ENCODE results near the gene MAP3K9.
"Not testable (repeated sequence)": the region's sequence is repeated elsewhere in the genome, so short reads cannot be mapped to it uniquely, and the experiment has no call there.

Gene MAP3K9

GRCh38 chr14:70809225-70810219, at the start of gene MAP3K9:
TSS of gene MAP3K9 (minus strand) at chr14:70809513. CDS start at chr14:70809171, 342 bp downstream.
- DNase-seq (ENCODE audit: low read depth, low spot score) = peak; percentile 73

DNA sequence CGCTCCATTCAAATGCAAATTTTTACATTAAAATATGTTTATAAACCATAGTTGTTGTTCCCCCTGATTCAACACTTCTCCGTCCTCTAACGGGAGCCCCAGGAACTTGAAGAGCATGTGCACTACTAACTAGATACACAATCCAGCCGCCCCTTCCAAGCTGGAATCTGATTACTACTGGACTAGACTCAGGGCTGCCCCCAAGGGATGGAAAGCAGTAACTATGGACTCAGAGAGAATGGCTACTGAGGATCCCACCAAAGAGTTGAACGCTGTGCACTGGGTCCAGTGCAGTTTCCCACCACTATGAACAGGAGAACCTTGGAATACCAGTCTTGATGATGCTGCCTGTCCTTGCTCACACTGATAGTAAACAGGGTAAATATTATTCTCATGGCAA, 49.3 kb upstream of the MAP3K9 start:
- no peak for DNase-seq (ENCODE audit: low read depth, low spot score)

DNA sequence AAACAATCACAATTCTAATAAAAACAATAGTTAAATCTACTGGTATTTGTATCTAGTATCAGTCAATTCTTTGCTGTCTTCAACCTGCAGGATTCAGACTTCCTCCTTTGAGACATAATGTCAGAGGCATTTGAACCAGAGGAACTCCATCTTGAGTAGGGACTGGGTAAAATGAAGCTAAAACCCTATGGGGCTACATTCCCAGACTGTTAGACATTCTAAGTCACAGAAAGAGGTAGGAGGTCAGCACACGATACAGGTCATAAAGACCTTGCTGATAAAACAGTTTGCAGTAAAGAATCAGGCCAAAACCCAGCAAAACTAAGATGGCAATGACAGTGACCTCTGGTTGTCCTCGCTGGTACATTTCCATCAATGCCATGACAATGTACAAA, 48.2 kb upstream of the MAP3K9 start:
- DNase-seq (ENCODE audit: low read depth, low spot score) = no peak

- DNase-seq (ENCODE audit: low read depth, low spot score) = no peak
These were observed 47.7 kb upstream of the MAP3K9 start for GRCh38 chr14:70856851-70857495.

GRCh38 chr14:70855486-70855885, 46.2 kb upstream of the MAP3K9 start:
- no peak for DNase-seq (ENCODE audit: low read depth, low spot score)

GRCh38 chr14:70853658-70854057, 44.3 kb upstream of the MAP3K9 start:
- not testable (repeated sequence) for DNase-seq (ENCODE audit: low read depth, low spot score)

DNA sequence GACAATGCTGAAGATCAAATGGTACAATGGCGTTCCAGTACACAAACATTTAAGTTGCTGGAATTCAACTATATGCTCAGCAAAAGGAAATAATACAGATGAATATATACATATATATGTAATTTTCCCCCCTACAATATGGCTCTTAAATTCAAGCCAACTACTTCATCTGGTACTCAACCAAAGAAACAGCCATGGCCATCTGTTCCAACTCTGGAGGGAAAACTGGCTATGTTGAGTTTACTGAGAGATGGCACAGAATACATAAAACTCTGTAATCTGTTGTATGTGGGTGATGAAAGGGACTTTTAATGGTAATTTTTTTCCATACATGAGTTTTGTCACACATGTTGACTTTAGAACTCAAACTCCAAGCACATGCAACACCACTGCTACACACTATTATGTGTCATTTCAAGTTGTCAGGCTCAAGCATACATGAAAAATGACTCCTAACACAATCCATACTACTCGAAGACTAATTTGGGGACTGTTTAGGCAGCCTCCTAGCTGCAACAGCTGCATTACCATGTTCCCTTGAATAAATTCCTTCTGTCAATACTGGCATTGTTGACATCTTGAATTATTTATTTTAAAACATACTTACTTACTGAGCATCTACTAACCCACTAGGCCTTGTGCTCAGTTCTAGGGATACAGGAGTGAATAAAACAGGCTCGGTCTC, 38.2 kb upstream of the MAP3K9 start:
- no peak for DNase-seq (ENCODE audit: low read depth, low spot score)

DNA sequence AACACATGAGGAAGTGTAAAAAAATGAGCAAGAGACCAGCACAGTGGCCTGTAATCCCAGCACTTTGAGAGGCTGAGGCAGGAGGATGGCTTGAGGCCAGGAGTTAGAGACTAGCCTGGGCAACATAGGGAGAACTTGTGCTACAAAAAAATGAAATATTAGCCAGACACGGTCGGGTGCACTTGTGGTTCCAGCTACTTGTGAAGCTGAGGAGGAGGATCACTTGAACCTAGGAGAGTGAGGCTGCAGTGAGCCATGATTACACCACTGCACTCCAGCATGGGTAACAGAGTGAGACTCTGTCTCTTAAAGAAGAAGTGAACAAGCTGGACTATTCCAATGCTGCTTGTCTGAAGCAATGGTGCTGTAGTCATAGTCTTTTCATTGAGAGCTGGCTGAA, 36.3 kb upstream of the MAP3K9 start:
- no peak for DNase-seq (ENCODE audit: low read depth, low spot score)

DNA sequence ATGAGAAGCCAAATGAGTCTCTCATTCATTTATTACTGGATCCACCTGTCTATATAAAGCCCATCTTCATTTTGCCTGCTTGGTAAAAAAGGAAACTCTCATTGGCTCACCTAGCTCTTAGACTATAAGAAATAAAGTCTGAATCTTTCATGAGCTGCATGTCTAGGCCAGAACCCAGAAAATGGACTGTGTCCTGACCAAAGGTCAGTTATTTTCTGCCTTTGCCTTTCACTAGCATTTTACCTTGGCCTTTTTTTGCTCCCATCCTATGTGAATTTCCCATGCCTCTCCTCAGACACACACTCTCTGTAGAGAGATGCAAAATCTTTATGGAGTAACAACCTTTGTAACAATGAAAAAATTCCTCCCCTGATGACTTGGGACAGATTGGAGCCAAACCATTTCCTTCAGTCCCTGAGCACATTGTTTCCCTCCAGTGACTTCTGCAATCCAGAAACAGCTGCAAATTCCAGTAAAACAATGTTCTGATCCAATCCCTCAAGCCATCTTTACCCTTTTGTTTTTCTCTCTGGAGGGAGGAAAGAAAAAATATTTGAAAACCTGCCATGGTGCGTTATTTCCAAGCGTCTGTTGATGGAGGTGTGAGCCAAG, 33.6 kb upstream of the MAP3K9 start:
- DNase-seq (ENCODE audit: low read depth, low spot score) = no peak

- no peak for DNase-seq (ENCODE audit: low read depth, low spot score)
These were observed 28.8 kb upstream of the MAP3K9 start for GRCh38 chr14:70838076-70838475.

DNA sequence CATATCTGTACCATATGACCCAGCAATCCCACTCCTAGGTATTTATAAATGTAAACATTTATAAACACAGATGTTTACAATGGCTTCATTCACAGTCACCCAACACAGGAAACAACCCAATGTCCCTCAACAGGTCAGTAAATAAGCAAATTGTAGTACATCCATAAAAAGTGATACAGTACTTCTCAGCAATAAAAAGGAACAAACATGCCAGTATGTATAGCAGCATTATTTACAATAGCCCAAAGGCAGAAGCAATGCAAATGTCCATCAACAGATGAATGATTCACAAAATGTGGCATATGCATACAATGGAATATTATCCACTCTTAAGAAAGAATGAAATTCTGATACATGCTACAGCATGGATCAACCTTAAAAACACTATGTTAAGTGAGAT, 27.6 kb upstream of the MAP3K9 start:
- no peak for DNase-seq (ENCODE audit: low read depth, low spot score)

- DNase-seq (ENCODE audit: low read depth, low spot score) = no peak
These were observed 24.6 kb upstream of the MAP3K9 start for GRCh38 chr14:70833884-70834283.

GRCh38 chr14:70832561-70833305, 23.4 kb upstream of the MAP3K9 start:
- DNase-seq (ENCODE audit: low read depth, low spot score) = no peak

GRCh38 chr14:70830998-70831781, 21.9 kb upstream of the MAP3K9 start:
- DNase-seq (ENCODE audit: low read depth, low spot score) = no peak

- no peak for DNase-seq (ENCODE audit: low read depth, low spot score)
These were observed 18.9 kb upstream of the MAP3K9 start for GRCh38 chr14:70828188-70828587.

GRCh38 chr14:70827752-70828151, 18.4 kb upstream of the MAP3K9 start:
- no peak for DNase-seq (ENCODE audit: low read depth, low spot score)

DNA sequence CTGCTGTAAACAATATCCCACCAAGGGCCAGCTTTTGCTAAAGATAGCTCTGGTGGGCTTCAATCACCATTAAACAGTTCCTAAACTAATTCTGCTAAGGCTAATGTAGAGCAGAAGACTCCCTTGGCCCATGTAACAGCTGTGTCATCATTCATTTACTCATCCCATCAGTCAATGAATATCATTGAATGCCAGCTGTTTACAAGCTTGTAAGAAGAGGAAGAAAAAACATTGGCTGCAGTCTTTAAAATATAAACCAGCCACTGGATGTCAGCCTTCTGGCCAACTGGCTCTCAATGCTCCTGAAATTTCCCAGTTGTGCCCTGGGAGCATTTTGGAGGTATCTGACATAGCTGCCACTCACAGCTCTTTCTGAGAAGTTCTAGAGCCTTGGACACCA, 18.0 kb upstream of the MAP3K9 start:
- DNase-seq (ENCODE audit: low read depth, low spot score) = no peak

DNA sequence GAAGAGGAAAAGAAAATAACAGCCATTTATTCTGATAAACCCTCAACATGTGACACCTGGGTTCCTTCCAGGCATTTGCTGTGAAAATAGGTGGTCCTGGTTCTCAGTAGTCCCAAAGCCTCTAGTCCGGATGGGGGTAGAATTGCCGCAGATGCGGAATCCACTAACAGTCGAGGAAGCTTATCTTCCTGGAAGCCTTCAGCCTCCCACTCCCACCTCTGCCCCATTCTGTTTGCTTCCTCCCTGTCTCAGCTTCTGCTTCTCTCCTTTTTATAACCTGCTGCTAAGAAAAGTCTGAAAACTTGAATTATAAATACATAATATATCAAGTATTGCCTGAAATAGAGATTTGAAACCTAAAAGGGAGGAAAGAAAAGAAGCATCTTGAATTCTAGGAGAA, 14.0 kb upstream of the MAP3K9 start:
- no peak for DNase-seq (ENCODE audit: low read depth, low spot score)

DNA sequence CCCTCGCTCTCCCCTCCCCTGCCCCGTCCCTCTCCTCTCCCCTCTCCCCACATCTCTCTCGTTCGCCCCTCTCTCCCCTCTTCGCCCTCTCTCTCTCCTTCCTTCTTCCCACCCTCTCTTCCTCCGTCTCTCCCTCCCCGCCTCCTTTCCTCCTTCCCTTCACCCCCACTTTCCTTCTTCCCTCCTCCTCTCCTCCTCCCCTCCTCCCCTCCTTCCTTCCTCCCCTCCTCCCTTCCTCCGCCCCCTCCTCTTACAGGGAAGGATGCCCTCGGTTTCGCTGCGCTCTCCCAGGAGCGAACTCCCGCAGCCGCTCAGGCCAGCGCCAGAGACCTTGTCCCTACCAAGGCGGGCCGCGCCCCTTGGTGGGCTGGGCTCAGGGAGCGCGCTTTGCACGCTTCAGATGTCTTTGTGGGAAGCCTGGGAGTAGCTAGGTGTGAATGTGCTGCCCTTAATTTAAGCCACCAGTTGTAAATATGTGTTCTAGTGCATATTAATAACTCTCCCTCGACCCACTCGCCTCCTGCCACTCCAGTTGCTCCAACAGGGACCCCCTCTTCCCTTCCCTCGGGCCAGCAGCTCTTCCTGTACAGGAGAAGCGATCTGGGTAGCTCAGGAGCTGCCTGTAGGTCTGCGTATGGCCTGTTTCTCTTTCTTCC, 13.3 kb upstream of the MAP3K9 start:
- no peak for DNase-seq (ENCODE audit: low read depth, low spot score)

Data from activated CD4-positive, CD25-positive, alpha-beta regulatory T cell treated with anti-CD3 and anti-CD28 coated beads, Interleukin-2, amount 50 U/mL, for 16 hours (primary cell).